HCT116 (cell line): Measurements from ENCODE around the gene SCN4B. TPM values are rescaled to one million over a fixed set of nuclear protein-coding genes. Genes with fewer than 3 reads are reported as not detected.

Source experiments
- ATAC-seq: fragments of 200-7000 bp; cut with Tn5 transposase; 2 replicates; pipeline ENCODE4 v1.9.1; 2020; ENCODE audit warnings: mild to moderate bottlenecking, moderate library complexity
- BruUV-seq: library from RNA; stranded (reverse); fragments of 400-500 nt; replicated peaks from 2 replicates; lab custom pipeline; 2021; lab: Mats Ljungman, UMichigan
- CTCF ChIA-PET: fragments of 300-600 bp; sonication (Branson Sonifier 250); formaldehyde crosslinking; loops from one replicate; lab custom pipeline; 2021; ENCODE audit warnings: antibody characterized with exemption; lab: Charles Lee
- POLR2A ChIA-PET: fragments of 300-600, 350-600 bp; sonication (Branson Sonifier 250); formaldehyde crosslinking; loops from one replicate; lab custom pipeline; 2021; ENCODE audit warnings: antibody characterized with exemption; lab: Charles Lee
- RAD21 ChIA-PET, 2 experiments: fragments of 300-600 bp; sonication (Branson Sonifier 250); formaldehyde crosslinking; loops; one replicate each; lab custom pipeline; 2023; ENCODE audit warnings: low total read pairs in 2 of 2; ENCODE audit not compliant: uncharacterized antibody in 2 of 2, unreplicated experiment in 2 of 2, low non-redundant PET in 1 of 2; lab: Charles Lee
- DNase-seq: peaks from one replicate; pipeline ENCODE4 v3.0.0-alpha.2; 2010; ENCODE audit warnings: low read depth, low spot score
- H2AFZ ChIP-seq: fragments of 200-600 bp; shearing (Covaris generic), sonication (generic); 2 replicates; pipeline ENCODE4 v1.6.1; 2017; ENCODE audit warnings: low read depth, mixed run types, mixed read lengths, antibody characterized with exemption, low read length; ENCODE audit not compliant: poor library complexity, severe bottlenecking
- H3K27ac ChIP-seq: 2 replicates; pipeline ENCODE4 v1.5.1; 2012; ENCODE audit warnings: low read depth, low read length
- H3K27me3 ChIP-seq: fragments of 200-600 bp; sonication (generic); 2 replicates; pipeline ENCODE4 v1.6.1; 2016; ENCODE audit warnings: mixed run types, low read length, mixed read lengths; ENCODE audit not compliant: insufficient read depth
- H3K36me3 ChIP-seq, 2 experiments: fragments of 200-500 bp in 1 of 2; fragments of 200-600 bp in 1 of 2; sonication (Bioruptor generic) in 1 of 2; sonication (generic) in 1 of 2; 2 replicates each; pipeline versions ENCODE4 v1.5.1 to v1.6.1; 2014 to 2016; ENCODE audit warnings: low read length in 2 of 2, inconsistent platforms in 1 of 2, mixed read lengths in 1 of 2, mixed run types in 1 of 2; ENCODE audit not compliant: insufficient read depth in 2 of 2, control insufficient read depth in 1 of 2
- H3K4me1 ChIP-seq, 2 experiments: fragments of 200-600 bp in 1 of 2; sonication (generic) in 1 of 2; 2 replicates each; pipeline versions ENCODE4 v1.5.1 to v1.6.1; 2012 to 2017; ENCODE audit warnings: low read length in 2 of 2, inconsistent platforms in 1 of 2, mild to moderate bottlenecking in 1 of 2, mixed read lengths in 1 of 2, mixed run types in 1 of 2, moderate library complexity in 1 of 2; ENCODE audit not compliant: insufficient read depth in 2 of 2, control insufficient read depth in 1 of 2
- H3K4me2 ChIP-seq: fragments of 200-600 bp; sonication (generic); 2 replicates; pipeline ENCODE4 v1.6.1; 2017; ENCODE audit warnings: mixed run types, low read length, mixed read lengths
- H3K4me3 ChIP-seq, 2 experiments: fragments of 200-600 bp in 1 of 2; sonication (generic) in 1 of 2; replicated peaks in 1 of 2; 2 replicates each; pipeline ENCODE4 v1.5.1; 2011 to 2016; ENCODE audit warnings: low read length in 2 of 2, control low read depth in 1 of 2, low read depth in 1 of 2, mild to moderate bottlenecking in 1 of 2, mixed read lengths in 1 of 2, mixed run types in 1 of 2
- H3K79me2 ChIP-seq: fragments of 200-600 bp; sonication (generic); 2 replicates; pipeline ENCODE4 v1.6.1; 2017; ENCODE audit warnings: mild to moderate bottlenecking, mixed run types, low read length, moderate library complexity, mixed read lengths; ENCODE audit not compliant: insufficient read depth
- H3K9ac ChIP-seq: fragments of 200-600 bp; sonication (generic); 2 replicates; pipeline ENCODE4 v1.6.1; 2016; ENCODE audit warnings: low read length, mixed read lengths
- H3K9me2 ChIP-seq: fragments of 200-600 bp; sonication (generic), shearing (Covaris generic); 2 replicates; pipeline ENCODE4 v1.6.1; 2017; ENCODE audit warnings: mixed run types, mild to moderate bottlenecking, moderate library complexity; ENCODE audit not compliant: insufficient read depth
- H3K9me3 ChIP-seq, 2 experiments: fragments of 200-500 bp in 1 of 2; fragments of 200-600 bp in 1 of 2; sonication (Bioruptor generic) in 1 of 2; sonication (generic) in 1 of 2; 2 replicates each; pipeline ENCODE4 v1.6.1; 2014 to 2017; ENCODE audit warnings: low read length in 2 of 2, mixed read lengths in 2 of 2, inconsistent platforms in 1 of 2, low read depth in 1 of 2, mild to moderate bottlenecking in 1 of 2, mixed run types in 1 of 2, moderate library complexity in 1 of 2; ENCODE audit not compliant: control insufficient read depth in 1 of 2, insufficient read depth in 1 of 2
- H4K20me1 ChIP-seq: fragments of 200-600 bp; sonication (generic), shearing (Covaris generic); 2 replicates; pipeline ENCODE4 v1.6.1; 2017; ENCODE audit warnings: mixed run types, mild to moderate bottlenecking, moderate library complexity; ENCODE audit not compliant: insufficient read depth
- CEBPB ChIP-seq: IDR thresholded peaks from 2 replicates; pipeline ENCODE4 v1.6.1; 2012; ENCODE audit warnings: low read depth
- EGR1 ChIP-seq: IDR thresholded peaks from 2 replicates; pipeline ENCODE4 v1.6.1; 2012; ENCODE audit warnings: low read depth
- EZH2 ChIP-seq: fragments of 200-600 bp; sonication (generic); IDR thresholded peaks from 2 replicates; pipeline ENCODE4 v1.6.1; 2017; ENCODE audit warnings: antibody characterized with exemption, mixed run types
- EZH2phosphoT487 ChIP-seq: fragments of 200-600 bp; IDR thresholded peaks from 2 replicates; pipeline ENCODE4 v1.6.1; 2018; ENCODE audit warnings: antibody characterized with exemption, borderline replicate concordance
- FOSL1 ChIP-seq: IDR thresholded peaks from 2 replicates; pipeline ENCODE4 v1.6.1; 2012; ENCODE audit warnings: low read depth
- JUND ChIP-seq: IDR thresholded peaks from 2 replicates; pipeline ENCODE4 v1.6.1; 2012
- POLR2A ChIP-seq: IDR thresholded peaks from 2 replicates; pipeline ENCODE4 v1.7.0; 2011; ENCODE audit warnings: borderline replicate concordance; ENCODE audit not compliant: insufficient read depth, insufficient read length; ENCODE audit errors: extremely low read depth
- RAD21 ChIP-seq: IDR thresholded peaks from 2 replicates; pipeline ENCODE4 v1.6.1; 2012; ENCODE audit warnings: low read depth, mild to moderate bottlenecking
- SIN3A ChIP-seq: IDR thresholded peaks from 2 replicates; pipeline ENCODE4 v1.6.1; 2012; ENCODE audit warnings: low read depth
- SP1 ChIP-seq: IDR thresholded peaks from 2 replicates; pipeline ENCODE4 v1.6.1; 2012; ENCODE audit warnings: low read depth
- SRF ChIP-seq: IDR thresholded peaks from 2 replicates; pipeline ENCODE4 v1.6.1; 2012; ENCODE audit warnings: low read depth
- TCF7L2 ChIP-seq: IDR thresholded peaks from 2 replicates; pipeline ENCODE4 v1.7.0; 2011; ENCODE audit warnings: borderline replicate concordance, inconsistent platforms; ENCODE audit not compliant: insufficient read depth, insufficient read length; ENCODE audit errors: extremely low read depth
- YY1 ChIP-seq: IDR thresholded peaks from 2 replicates; pipeline ENCODE4 v1.6.1; 2011; ENCODE audit warnings: low read length, low read depth, moderate library complexity, mild to moderate bottlenecking; ENCODE audit not compliant: insufficient replicate concordance; ENCODE audit errors: extremely low read depth
- ZNF274 ChIP-seq: fragments of 200-500 bp; sonication (Bioruptor generic); IDR thresholded peaks from 2 replicates; pipeline ENCODE4 v1.6.1; 2014; ENCODE audit warnings: mild to moderate bottlenecking, low read depth, low read length, inconsistent platforms
- intact Hi-C: fragments of 100-400 bp; cut with micrococcal nuclease; formaldehyde crosslinking; loops from 2 replicates; pipeline ENCODE4 v1.10.0; 2022
- total RNA-seq: library from RNA; stranded (reverse); gene quantifications from one replicate; pipeline ENCODE4 v1.2.1, GENCODE V29; 2021; ENCODE audit not compliant: unreplicated experiment
- TF ChIP-seq, protein P1 (sequence below): IDR thresholded peaks from 2 replicates; pipeline ENCODE4 v1.6.1; 2011; ENCODE audit warnings: mild to moderate bottlenecking, low read length, moderate library complexity; ENCODE audit not compliant: insufficient replicate concordance; ENCODE audit errors: extremely low read depth
- TF ChIP-seq, protein P2 (sequence below): IDR thresholded peaks from 2 replicates; pipeline ENCODE4 v1.6.1; 2012
- TF ChIP-seq, protein P3 (sequence below), 3 experiments: fragments of 200-600 bp in 1 of 3; sonication (generic) in 1 of 3; IDR thresholded peaks in 2 of 3; conservative IDR thresholded peaks in 1 of 3; 2 replicates each; pipeline ENCODE4 v1.5.1; 2012 to 2017; ENCODE audit warnings: low read depth in 2 of 3, low read length in 2 of 3, antibody characterized with exemption in 1 of 3, borderline replicate concordance in 1 of 3, control low read depth in 1 of 3, mild to moderate bottlenecking in 1 of 3, mixed read lengths in 1 of 3, mixed run types in 1 of 3, moderate library complexity in 1 of 3; ENCODE audit not compliant: insufficient read depth in 1 of 3

The SCN4B gene
- total RNA-seq, 1 experiment from 2014 or later: 0.32 TPM

DNA sequence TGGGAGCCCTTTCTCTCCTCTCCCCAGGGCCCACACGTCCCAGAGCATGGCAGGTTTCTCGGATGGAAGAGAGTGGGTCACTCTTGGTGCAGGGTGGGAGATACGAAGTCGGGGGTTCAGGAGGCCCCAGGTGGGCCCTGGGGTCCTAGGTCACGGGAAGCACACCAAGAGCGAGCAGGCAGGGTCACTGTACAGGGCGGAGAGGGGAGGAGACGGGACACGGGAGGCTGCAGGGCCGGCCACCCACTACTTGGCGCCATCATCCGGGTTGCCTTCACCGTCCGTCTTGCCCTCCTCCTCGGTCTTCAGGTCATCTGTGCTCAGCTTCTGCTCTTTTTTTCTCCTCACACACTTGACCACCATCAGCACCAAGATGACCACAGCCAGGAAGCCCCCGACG is 14.0 kb upstream of the SCN4B start:
- DNase-seq: no peak
- ATAC-seq: no peak
- no peak overlapping the region for H3K27ac ChIP-seq
- no peak overlapping the region for H3K9ac ChIP-seq
- no peaks in the 10 kb centered on the region for H3K79me2 ChIP-seq
- BruUV-seq: no TSS peak
- ChIA-PET RAD21 (no interaction called here), POLR2A (no interaction called here), CTCF (no interaction called here)
- no peak overlapping the region for H3K4me2 ChIP-seq
- H3K9me3 ChIP-seq: no peaks in the 10 kb centered on the region
- no peak overlapping the region for H2AFZ ChIP-seq
- no peak for TF ChIP-seq CEBPB
- no peak for TF ChIP-seq EZH2
- TF ChIP-seq, protein P1, sequence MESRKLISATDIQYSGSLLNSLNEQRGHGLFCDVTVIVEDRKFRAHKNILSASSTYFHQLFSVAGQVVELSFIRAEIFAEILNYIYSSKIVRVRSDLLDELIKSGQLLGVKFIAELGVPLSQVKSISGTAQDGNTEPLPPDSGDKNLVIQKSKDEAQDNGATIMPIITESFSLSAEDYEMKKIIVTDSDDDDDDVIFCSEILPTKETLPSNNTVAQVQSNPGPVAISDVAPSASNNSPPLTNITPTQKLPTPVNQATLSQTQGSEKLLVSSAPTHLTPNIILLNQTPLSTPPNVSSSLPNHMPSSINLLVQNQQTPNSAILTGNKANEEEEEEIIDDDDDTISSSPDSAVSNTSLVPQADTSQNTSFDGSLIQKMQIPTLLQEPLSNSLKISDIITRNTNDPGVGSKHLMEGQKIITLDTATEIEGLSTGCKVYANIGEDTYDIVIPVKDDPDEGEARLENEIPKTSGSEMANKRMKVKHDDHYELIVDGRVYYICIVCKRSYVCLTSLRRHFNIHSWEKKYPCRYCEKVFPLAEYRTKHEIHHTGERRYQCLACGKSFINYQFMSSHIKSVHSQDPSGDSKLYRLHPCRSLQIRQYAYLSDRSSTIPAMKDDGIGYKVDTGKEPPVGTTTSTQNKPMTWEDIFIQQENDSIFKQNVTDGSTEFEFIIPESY: no peak
- no peak for TF ChIP-seq ZNF274
- TF ChIP-seq FOSL1: no peak
- no peak for TF ChIP-seq EGR1
- no peak for TF ChIP-seq SRF
- no peak for TF ChIP-seq SP1
- no peak for TF ChIP-seq RAD21
- TF ChIP-seq TCF7L2: no peak
- TF ChIP-seq POLR2A: no peak
- TF ChIP-seq YY1: no peak
- TF ChIP-seq JUND: no peak
- TF ChIP-seq, protein P2, sequence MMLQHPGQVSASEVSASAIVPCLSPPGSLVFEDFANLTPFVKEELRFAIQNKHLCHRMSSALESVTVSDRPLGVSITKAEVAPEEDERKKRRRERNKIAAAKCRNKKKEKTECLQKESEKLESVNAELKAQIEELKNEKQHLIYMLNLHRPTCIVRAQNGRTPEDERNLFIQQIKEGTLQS: no peak
- TF ChIP-seq SIN3A: no peak
- TF ChIP-seq, protein P3, sequence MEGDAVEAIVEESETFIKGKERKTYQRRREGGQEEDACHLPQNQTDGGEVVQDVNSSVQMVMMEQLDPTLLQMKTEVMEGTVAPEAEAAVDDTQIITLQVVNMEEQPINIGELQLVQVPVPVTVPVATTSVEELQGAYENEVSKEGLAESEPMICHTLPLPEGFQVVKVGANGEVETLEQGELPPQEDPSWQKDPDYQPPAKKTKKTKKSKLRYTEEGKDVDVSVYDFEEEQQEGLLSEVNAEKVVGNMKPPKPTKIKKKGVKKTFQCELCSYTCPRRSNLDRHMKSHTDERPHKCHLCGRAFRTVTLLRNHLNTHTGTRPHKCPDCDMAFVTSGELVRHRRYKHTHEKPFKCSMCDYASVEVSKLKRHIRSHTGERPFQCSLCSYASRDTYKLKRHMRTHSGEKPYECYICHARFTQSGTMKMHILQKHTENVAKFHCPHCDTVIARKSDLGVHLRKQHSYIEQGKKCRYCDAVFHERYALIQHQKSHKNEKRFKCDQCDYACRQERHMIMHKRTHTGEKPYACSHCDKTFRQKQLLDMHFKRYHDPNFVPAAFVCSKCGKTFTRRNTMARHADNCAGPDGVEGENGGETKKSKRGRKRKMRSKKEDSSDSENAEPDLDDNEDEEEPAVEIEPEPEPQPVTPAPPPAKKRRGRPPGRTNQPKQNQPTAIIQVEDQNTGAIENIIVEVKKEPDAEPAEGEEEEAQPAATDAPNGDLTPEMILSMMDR (IDR thresholded peaks at IDR 0.05 in 2 of 3, conservative IDR thresholded peaks at IDR 0.05 in 1 of 3; ENCODE audit: borderline replicate concordance in 1 of 3, insufficient read depth in 1 of 3, low read depth in 2 of 3, low read length in 2 of 3): no peak
- no peak for TF ChIP-seq EZH2phosphoT487
- no peaks in the 10 kb centered on the region for H3K9me2 ChIP-seq
- H3K4me3 ChIP-seq: no peak overlapping the region
- no peaks in the 10 kb centered on the region for H3K36me3 ChIP-seq
- peaks cover 0 to 3% of the 10 kb centered on the region in 2 experiments; a peak in 1 of 4 replicates for H3K4me1 ChIP-seq
- no peaks in the 10 kb centered on the region for H4K20me1 ChIP-seq
- intact Hi-C loops: no loop called here
- no peaks in the 10 kb centered on the region for H3K27me3 ChIP-seq
